ENCODE measurements around the gene KBTBD12.

KBTBD12 gene

DNA sequence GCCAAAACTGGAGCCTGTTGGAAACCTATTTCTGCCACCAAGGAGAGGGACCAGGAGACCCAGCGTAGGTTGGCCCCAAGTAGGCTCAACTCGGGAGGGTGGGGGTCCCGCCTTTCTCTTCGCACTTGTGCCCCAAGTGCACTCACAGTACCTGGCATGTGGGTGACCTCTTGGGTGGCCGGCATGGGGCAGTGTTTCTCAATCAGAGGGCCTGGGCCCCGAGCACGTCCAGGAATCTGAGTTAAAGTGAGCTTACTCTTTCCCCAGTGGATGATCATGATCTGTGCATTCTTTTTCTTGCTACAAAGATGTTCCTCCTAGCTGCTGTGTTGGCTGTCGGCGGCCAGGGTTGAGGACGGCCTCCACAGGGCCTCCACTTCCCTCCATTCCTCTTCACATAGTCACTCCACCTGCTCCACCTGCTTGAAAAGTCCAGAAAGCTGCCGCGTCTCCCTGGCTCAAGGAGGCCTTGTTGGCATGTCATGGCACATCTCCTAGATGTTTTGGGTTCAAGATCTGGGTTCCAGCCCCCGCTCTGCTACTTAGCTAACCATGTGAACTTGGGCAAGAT is 70.7 kb downstream of the KBTBD12 start:
- no peak for DNase-seq (ENCODE audit: low spot score)

DNA sequence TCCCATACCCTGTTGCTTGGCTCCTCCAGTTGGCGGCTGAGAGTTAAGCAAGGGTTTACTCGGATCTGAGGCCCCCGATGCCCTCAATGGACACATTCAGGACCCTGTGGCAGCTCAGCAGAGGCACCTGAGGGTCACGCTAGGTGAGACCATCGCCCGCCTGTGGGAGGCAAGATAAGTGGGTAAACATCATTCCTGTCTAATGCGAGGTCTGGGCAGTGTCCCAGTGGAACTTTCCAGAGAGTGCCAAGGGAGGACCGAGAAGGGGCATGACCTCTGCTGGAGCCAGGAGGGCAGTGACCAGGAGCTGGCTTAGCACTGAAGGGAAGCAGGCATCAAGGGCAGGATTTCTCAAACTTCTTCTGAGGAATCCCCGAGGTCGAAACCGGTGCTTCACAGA is 71.8 kb downstream of the KBTBD12 start:
- DNase-seq (ENCODE audit: low spot score): no peak

DNA sequence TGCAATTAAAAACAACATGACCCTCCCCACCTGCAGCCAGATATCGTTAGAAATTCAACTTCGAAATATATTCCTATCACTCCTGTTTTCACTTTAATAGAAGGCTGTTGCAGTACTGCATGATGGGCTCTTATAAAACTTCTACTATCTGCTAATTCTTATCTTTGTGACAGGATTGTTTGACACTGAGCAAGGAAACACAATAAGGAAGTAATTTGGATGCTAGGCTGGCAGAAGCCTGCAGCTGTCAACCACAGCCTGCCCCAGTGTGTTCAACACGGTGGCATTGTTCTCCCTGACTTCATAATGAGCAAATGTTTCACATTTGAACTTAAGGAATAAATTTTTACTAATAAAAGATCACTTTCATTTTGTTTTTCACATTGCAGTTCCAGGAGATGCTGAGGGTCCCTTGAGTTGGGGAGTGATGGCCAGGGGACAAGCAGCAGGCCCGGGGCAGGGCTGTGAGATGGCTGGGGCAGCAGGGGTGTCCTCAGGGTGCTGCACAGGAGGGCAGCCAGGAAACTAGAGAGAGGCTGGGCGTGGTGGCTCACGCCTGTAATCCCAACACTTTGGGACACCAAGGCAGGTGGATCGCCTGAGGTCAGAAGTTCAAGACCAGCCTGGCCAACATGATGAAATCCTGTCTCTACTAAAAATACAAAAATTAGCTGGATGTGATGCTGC is 72.4 kb downstream of the KBTBD12 start:
- DNase-seq (ENCODE audit: low spot score): no peak

DNA sequence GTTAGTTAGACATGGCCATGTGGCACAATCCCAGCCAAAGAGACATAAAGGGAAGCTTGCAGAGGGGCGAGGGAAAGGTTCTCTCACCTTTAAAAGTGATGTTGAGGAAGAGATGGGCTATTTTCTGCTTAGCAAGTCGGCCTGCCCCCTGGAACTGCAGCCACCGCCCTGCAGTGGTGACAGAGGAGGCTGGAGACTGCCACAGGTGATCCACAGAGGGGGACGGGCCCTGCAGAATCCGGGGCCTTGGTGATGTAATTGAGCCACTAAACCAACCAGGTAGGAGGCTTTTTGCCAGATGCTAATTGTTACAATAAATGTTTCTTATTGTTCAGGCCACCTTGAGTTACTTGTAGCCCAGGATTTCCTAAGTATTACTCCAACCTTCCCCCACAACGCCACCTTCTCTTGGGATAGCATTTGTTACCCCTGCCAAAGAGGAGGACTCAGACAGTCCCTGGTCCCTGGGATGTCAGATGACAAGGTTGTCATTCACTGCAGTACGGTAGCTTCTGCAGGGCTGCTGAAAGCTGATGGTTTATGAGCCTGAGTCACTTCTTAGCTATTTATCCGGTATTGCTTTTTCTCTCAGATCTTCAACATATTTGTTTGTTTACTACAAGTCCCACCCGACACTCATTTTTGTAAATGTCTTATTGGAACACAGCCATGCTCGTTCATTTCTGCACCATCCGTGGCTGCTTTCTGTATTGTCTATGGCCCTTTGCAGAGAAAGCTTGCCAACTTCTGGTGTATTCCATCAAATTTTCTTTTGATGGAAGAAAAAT is 73.9 kb downstream of the KBTBD12 start:
- DNase-seq (ENCODE audit: low spot score): no peak

DNA sequence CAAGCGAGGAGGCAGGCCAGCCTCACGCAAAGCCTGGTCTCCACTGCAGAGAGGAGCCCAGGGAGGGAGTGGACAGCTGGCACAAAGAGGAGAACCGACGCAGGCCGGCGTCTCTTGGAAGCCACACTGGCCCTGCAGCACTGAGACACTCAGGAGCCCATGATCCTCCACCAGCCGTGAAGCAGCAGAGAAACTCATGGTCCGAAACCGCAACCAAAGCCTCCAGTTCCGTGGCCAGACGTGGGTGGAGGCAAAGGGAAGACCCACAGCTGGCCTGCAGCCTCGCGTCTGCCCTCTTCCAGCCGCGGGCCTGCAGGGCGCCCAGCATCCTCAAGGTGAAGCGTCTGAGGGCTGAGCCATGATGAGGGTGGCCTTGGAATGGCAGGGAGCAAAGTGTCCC is 75.0 kb downstream of the KBTBD12 start:
- no peak for DNase-seq (ENCODE audit: low spot score)

DNA sequence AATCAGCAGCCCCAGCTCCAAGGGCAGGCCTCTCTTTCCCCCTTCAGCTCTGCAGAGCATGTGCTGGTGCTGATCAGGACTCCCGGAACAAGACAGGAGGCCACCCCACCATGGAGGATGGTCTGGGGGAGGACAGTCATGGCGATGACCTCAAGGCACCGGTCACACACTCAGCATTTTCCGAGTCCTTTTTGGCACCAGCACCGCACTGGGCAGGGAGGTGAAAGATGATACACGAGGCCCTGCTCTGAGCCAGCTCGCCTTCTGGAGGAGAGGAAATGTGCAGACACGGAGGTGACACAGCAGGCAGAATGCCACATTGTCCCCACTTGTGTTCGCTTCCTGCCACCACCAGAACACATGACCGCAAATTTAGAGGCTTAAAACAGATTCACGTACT is 75.4 kb downstream of the KBTBD12 start:
- no peak for DNase-seq (ENCODE audit: low spot score)

DNA sequence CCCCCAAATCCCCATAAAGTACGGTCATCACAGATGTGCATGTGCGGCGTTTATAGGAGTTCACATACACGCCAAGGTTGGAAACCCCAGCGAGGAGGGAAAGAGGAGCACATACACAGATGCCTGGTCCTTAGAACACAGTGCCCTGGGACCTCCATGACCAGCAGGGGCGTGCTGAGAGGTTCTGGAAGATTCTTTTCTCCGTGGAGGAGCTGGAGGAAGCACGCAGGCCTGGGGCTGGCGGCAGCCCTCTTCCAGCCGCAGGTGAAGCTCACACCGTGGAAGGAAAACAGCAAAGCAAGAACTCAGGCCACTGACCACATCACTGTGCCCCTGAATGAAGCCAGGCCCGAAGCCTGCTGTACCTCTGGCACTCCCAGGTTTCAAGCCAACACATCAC is 76.2 kb downstream of the KBTBD12 start:
- DNase-seq (ENCODE audit: low spot score): no peak

DNA sequence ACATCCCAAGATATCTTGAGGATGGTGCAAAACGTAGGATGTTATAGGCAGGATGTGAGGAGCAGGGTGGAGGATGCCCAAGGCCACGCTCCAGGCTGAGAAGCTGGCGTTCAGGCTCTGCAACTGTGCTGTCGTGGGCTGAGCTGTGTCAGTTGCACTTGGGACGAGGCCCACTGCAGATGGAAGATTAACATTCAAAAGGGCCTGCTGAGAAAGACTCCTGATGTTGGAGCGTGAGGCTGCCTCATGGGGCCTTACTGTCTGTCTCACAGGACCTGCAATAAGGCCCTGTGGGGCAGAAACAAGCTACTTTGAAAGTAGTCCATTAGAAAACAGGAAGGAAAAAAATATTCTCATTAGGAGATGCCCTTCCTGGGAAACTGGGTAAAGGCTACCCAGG is 76.6 kb downstream of the KBTBD12 start:
- DNase-seq (ENCODE audit: low spot score): no peak

DNA sequence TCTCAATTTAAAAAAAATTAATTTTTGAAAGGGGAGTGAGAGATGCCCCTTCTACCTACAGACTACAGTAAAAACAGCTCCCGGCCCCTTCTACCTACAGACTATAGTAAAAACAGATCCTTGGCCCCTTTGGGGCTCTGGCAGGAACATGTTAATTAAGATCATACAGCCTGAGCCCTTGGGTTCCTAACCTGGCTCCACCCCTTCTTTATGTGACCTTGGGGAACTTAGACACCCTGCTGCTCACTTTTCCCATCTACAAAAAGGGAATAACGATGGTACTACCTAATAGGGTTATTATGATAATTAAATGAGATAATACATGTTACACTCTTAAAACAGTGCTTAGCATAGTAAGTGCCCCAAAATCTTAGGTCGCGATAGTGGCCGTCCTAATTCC is 77.1 kb downstream of the KBTBD12 start:
- DNase-seq (ENCODE audit: low spot score): no peak

DNA sequence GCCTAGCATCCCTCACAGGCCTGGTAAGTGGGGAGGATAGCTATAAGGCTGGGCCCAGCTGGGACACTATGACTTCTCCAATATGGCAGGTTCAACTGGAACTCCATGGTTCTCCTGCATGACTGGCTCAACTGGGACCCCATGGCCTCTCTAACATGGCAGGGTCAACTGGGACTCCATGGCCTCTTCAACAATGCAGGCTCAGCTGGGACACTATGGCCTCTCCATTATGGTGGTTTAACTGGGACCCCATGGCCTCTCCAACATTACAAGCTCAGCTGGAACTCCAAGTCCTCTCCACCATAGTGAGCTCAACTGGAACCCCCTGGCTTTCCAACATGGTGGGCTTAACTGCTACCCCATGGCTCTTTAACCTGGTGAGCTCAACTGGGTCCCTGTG is 79.0 kb downstream of the KBTBD12 start:
- DNase-seq (ENCODE audit: low spot score): no peak

DNA sequence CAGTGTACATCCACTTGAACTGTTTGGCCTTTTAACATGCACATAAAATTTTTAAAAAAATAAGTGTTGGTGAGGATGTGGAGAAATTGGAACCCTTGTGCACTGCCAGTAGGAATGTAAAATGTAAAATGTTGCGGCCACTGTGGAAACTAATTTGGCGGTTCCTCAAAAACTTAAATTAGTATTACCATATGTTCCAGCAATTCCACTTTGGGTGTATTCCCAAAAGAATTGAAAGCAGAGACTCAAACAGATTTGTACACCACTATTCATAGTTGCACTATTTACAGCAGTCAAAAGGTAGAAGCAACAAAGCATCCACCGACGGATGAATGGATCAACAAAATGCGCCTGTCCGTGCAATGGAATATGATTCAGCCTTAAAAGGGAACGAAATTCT is 82.0 kb downstream of the KBTBD12 start:
- no peak for DNase-seq (ENCODE audit: low spot score)

DNA sequence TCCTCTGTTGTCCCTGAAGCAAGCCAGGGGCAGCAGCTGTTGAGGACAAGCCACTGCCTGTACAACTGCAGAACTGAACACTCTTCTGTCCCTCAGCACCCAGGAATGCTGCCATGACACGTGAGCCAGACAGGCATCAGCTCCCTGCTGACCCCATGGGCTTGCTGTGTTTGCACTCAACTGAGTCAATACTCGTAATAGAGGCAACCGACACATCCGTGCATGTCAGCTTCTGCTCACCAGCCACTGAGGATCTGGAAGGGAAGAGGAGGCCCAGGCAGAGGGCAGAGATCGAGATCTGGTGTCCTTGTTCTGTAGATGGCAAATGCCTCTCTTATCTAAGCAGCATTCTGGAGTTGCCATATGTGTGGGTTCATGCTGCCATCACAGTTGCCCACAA is 82.9 kb downstream of the KBTBD12 start:
- DNase-seq (ENCODE audit: low spot score): no peak

DNA sequence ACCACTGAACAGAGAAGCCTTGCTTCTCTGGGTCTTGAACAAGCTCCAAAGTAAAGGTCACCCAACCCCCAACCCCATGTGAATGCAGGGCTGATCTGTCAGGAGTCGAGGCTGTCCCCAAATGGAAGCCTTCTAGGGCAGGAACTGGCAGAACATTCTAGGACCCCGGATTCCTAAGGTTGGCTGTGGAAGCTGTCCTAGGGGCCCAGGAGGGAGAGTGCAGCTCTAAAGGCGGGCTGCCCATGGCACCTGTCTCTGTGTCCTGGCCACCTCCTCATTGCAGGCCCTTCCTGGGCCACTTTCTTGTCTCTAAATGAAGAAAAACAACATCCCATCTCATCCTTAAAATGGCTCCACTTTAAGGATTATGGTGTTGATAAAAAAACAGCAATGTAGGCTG is 83.6 kb downstream of the KBTBD12 start:
- no peak for DNase-seq (ENCODE audit: low spot score)

DNA sequence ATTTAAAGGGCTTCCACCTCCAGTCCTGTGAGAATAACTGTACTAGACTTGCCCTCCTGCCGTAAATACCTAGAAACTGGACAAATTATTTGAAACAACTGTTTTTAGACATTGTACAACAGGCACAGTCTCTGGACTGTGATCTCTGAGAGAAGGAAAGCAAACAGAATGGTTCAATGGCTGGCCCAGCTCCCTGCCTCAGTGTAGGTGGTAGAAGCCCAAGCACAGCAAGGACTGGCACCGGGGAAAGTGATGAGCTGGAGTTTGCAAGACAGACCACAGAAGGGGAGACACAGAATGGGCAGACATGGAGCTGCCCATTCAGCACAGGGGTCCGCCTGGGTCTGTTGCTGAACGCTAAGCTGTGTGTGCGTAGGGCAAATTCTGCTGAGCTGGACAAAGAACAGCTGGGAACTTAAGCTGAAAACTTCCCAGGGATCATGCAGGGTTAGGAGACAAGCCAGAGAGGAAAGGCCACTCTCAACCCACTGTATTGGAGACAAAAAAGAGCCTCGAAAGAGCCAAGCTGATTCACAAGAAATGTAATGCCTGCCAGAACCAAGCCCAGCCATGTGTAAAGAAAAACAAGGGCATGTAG is 84.6 kb downstream of the KBTBD12 start:
- no peak for DNase-seq (ENCODE audit: low spot score)

DNA sequence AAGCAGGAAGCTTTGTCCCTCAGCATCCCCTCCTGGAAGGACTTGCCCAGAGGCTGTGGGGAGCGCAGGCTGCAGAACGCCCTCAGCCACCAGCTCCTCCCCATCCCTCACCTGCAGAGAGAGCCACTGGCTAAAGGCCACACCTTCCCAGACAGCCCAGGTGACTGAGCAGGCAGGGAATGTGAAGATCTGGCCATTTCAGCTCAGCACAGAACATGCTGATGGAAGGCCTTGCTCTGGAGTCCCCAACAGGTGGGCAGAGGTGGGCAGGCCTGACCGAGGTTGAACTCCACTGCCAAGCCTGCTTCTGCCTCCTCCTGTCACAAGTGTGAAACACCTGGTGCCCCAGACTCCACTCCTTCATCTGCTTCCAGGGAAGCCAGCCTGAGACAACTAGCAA is 86.5 kb downstream of the KBTBD12 start:
- DNase-seq (ENCODE audit: low spot score): no peak

DNA sequence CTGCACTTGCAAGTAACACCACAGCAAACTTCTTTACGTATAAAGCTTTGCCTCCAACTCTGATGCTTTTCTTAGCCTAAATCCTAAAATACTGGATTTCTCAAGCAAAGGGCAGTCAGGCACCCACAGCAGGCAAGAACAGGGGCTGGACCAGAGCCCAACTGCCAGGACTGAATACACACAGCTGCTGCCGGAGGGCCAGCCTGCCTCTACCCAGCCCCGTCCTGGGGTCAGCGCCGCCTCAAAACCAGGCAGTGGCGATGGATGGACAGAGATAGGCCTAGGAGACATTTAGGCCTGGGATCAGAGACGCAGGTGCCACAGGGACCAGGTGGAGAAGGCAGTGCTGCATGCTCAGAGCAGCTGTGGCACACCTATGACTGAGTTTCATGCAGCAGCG is 89.6 kb downstream of the KBTBD12 start:
- DNase-seq (ENCODE audit: low spot score): no peak

DNA sequence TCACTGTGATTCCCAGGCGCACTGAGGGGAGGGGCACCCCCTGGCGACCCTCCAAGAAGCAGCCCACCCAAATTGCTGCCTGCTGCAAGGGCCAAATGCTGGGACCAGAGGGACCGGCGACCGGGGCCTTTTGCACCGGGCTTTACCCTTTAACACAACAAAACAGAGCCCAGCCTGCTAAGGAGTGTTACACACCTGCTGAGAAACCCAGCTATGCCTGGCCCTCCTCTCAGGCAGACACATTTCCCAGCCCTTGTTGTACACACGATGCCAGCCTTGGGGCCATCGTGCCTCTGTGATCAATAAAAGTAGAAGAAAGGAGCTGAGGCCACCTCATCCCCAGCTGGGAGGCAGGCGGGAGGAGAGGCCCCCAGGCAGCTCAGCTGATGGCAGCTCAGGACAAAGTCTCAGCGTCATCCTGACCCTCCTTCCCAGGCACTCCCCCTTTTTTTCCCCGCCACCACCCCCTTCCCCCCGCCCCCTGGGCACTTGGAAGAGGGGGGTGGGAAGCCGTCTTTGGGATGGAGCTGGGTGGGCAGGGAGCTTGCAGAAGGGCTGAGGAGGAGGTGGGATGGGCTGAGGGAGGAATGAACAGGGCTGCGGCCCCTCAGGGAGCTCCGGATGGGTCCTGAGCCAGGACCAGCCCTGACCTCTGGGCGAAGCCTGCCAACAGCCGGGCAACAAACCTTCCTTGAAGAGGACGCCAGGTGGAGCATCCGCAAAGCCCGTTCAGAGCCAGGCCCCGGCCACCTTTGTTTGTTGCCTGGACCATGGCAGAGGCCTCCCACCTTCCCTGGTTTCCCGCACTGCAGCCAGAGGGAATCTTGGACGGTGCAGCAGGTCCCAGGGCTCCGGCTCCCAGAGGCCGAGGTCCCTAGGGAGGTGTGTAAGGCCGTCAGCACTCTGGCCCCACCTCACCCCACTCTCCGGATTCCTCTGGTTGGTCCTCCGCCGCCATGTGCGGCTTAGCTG is 91.3 kb downstream of the KBTBD12 start:
- DNase-seq (ENCODE audit: low spot score): no peak

DNA sequence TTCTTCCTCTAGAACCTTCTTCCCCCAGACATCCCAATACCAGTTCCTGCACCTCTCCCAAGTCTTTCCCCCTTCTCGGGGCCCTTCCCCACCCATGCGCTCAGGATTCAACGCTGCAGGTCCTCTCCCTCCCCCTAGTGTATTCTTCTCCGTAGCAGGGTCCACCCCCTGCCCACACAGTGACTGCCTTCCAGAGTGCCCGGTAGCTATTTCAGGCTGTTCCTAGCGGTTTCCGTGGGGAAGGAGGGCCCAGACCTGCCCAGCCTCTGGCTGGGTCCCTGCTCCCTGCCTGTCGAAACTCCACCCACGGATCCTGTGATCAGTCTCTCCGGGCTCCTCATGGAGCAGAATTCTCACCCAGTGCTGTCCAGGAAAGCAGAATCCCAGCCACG is 92.0 kb downstream of the KBTBD12 start:
- no peak for DNase-seq (ENCODE audit: low spot score)

DNA sequence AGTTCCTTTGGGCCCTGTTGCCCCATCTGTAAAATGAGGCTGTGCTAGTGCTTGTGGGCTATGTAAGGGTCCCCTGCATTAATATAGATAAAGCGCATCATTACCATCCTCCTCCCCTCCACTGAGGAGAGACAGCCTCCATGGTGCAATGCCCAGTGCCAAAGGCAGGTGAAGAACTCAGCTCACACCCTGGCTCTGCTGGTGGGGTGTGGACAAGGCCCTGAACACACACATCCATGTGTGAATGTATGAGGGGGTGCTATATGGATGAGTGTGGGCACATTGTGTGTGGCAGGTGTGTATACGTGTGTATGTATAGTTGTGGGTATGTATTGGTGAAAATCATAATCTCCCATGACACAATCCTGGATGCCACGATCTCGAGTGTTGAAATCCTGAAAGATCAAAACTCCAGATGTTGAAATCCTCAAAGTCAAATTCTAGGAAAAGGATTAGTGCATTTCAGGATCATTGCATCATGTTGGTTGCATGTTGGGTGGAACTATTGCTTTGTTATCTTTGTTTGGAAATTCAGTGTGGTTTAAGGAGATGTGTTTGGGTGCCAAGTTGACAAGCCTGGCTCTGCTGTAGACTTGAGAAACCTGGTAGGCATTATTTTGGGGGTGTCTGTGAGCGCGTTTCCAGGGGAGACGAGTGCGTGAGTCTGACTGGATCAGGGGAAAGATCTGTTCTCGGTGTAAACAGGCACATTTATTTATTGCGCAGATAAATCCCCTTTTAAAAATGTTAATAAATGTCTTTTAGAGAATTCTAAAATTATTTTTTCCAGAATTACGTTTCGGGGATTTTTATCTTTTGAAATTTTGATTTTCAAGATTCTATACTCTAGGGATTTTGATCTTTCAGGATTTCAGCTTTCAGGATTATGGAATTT is 95.2 kb downstream of the KBTBD12 start:
- DNase-seq (ENCODE audit: low spot score): no peak

DNA sequence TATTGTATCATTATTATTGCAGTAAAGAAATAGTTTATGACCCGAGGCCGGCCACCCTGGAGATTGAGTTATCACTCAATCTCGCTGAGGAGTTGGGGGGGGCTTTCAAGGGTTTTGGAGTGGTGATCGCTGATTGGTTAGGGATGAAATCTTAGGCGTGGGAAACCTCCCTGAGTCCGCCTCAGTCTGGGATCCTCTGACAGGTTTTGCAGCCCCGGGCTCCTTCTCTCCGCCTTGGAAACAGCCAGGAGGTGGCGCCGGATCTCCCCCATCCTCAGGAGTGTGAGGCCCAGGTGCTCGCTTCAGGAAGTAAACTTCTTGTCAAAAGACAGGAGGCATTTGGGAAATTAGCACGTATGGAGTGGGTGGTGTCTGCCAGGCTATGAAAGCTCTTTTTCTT is 96.1 kb downstream of the KBTBD12 start:
- DNase-seq (ENCODE audit: low spot score): peak; percentile 78

DNA sequence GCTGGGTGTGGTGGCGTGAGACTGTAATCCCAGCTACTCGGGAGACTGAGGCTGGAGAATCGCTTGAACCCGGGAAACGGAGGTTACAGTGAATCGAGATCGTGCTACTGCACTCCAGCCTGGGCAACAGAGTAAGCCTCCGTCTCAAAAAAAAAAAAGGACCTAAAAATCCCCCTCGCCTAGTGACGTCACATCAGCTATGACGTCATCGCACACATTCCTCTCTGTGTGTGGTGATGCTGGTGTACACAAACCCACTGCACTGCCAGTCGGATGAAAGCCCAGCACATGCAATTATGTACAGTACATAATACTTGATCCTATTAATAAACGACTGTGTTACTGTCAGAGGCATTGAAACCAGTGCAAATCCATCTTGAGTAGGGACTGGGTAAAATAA is 97.0 kb downstream of the KBTBD12 start:
- no peak for DNase-seq (ENCODE audit: low spot score)
